Activated CD4-positive, alpha-beta T cell treated with anti-CD3 and anti-CD28 coated beads for 36 hours (primary cell): Measurements from ENCODE around the gene ACTN4. TPM values are rescaled to one million over a fixed set of nuclear protein-coding genes. Genes with fewer than 3 reads are reported as not detected.

Experiments used
- ATAC-seq: fragments of 200-7000 bp; cut with Tn5 transposase; one replicate; pipeline ENCODE4 v1.10.0; 2021; ENCODE audit warnings: mild to moderate bottlenecking, moderate library complexity
- CTCF ChIA-PET: fragments of 350-600 bp; sonication (Branson Sonifier 250); formaldehyde crosslinking; loops from one replicate; lab custom pipeline; 2021; ENCODE audit warnings: antibody characterized with exemption; lab: Charles Lee
- POLR2A ChIA-PET: fragments of 350-600 bp; sonication (Branson Sonifier 250); formaldehyde crosslinking; loops from one replicate; lab custom pipeline; 2021; ENCODE audit warnings: antibody characterized with exemption, inconsistent platforms; lab: Charles Lee
- DNase-seq: peaks from one replicate; pipeline ENCODE4 v3.0.0-alpha.2; 2020
- H3K27ac Mint-ChIP-seq: one replicate; pipeline ENCODE4 v1.8.0; 2021; ENCODE audit warnings: mixed read lengths
- H3K27me3 Mint-ChIP-seq: one replicate; pipeline ENCODE4 v1.8.0; 2021; ENCODE audit warnings: mixed read lengths
- H3K36me3 Mint-ChIP-seq: one replicate; pipeline ENCODE4 v1.8.0; 2021; ENCODE audit warnings: low read depth, mixed read lengths
- H3K4me1 Mint-ChIP-seq: one replicate; pipeline ENCODE4 v1.8.0; 2021; ENCODE audit warnings: mixed read lengths
- H3K4me3 Mint-ChIP-seq: one replicate; pipeline ENCODE4 v1.8.0; 2021; ENCODE audit warnings: mild to moderate bottlenecking, moderate library complexity, mixed read lengths
- H3K9me3 Mint-ChIP-seq: one replicate; pipeline ENCODE4 v1.8.0; 2021; ENCODE audit warnings: low read depth, mixed read lengths
- intact Hi-C, 2 experiments: fragments of 100-400 bp; cut with DNase I in 1 of 2; cut with micrococcal nuclease in 1 of 2; formaldehyde crosslinking; loops; one replicate each; pipeline versions ENCODE4 v1.14.2 to v1.15.1; 2022 to 2024; cut with DNase I, micrococcal nuclease
- total RNA-seq, 2 experiments: library from RNA; stranded (reverse); gene quantifications; one replicate each; pipeline ENCODE4 v1.2.3, GENCODE V29; 2021

ACTN4 gene
- total RNA-seq, 2 experiments from 2014 or later, result 181 to 182 TPM

DNA sequence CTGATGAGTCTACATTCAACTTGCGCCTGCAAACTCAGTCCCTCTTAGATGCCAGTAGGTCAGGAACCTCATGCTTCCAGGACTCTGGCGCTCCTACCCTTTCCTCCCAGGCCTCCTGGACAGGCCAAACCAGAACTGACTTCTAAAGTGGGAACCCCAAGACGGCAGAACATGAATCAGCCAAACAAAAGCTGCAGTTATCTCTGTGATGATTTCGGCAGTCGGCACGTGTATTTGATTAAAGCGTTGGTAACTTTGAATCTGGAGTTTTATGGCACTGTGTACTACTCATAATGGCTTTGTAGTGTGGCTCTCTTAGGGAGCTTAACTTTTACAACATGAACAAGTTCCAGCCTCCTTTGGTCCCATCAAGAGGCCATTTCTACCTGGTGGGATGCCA, 13.7 kb downstream of the ACTN4 start:
- Mint-ChIP-seq H3K4me3 (no peak overlapping the region), H3K27me3 (peaks cover 8% of the 10 kb centered on the region), H3K9me3 (no peaks in the 10 kb centered on the region), H3K36me3 (peaks cover 16% of the 10 kb centered on the region), H3K4me1 (peaks cover 65% of the 10 kb centered on the region), H3K27ac (no peak overlapping the region)
- ATAC-seq (no peak), DNase-seq (no peak)
- intact Hi-C loops, result no loop called here
- POLR2A ChIA-PET, result no interaction called here
- CTCF ChIA-PET, result interaction anchor here (2.6 kb wide), 1 partner anchor 9 kb away, joined by 12 read pairs; no protein-coding TSS in a partner anchor

DNA sequence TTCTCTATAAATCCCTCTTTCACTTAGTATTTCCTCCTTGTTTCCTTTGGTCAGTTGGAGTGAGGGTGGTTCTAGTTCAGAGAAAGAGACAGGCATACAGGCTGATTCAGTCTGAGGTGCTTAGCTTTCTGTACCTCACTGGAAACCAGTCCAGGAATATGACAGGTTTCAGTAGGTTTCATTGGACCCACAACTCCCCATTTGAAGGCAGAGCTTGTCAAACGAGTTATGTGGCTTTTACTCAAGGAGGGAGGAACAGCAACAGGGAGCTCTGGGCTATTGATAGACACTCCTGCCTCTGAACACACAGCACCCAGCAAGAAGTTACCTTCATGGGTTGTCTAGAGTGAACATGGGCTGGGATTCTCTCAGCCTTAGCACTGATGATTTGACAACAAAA, 14.5 kb downstream of the ACTN4 start:
- intact Hi-C loops, result no loop called here
- ATAC-seq (no peak), DNase-seq (no peak)
- peaks cover 65% of the 10 kb centered on the region for H3K4me1 Mint-ChIP-seq
- no peak overlapping the region for H3K4me3 Mint-ChIP-seq
- CTCF ChIA-PET, result interaction anchor here (0.7 kb wide), 1 partner anchor 119 kb away, joined by 3 read pairs; no protein-coding TSS in a partner anchor
- POLR2A ChIA-PET, result interaction anchor here (0.6 kb wide), 1 partner anchor 22 kb away, joined by 3 read pairs; no protein-coding TSS in a partner anchor
- peaks cover 16% of the 10 kb centered on the region for H3K36me3 Mint-ChIP-seq
- H3K9me3 Mint-ChIP-seq, result no peaks in the 10 kb centered on the region
- H3K27me3 Mint-ChIP-seq, result peaks cover 8% of the 10 kb centered on the region
- no peak overlapping the region for H3K27ac Mint-ChIP-seq

DNA sequence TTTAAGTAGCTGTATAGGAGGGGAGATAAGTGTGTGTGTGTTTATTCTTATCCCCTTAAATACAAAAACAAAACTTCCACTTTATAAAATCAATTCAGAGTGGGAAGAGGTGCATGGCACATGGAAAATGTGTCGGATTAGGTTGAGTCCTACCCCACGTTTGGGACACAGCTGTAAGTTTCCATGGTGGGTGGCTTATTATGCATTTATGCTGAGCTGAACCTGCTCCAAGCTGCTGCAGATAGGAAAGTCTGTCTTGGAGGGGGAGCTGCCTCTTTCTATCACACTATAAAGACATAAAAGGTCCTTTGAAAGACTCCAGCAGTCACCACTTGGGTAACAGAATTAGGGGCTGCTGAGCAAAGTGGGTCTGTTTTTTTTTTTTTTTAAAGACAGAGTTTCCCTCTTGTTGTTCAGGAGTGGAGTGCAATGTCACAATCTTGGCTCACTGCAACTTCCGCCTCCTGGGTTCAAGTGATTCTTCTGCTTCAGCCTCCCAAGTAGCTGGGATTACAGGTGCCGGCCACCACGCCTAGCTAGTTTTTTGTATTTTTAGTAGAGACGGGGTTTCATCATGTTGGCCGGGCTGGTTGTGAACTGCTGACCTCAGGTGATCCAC, 15.2 kb downstream of the ACTN4 start:
- Mint-ChIP-seq H3K4me1 (peaks cover 64% of the 10 kb centered on the region), H3K27me3 (peaks cover 10% of the 10 kb centered on the region), H3K36me3 (peaks cover 18% of the 10 kb centered on the region), H3K4me3 (no peak overlapping the region), H3K9me3 (no peaks in the 10 kb centered on the region), H3K27ac (no peak overlapping the region)
- ATAC-seq (no peak), DNase-seq (no peak)
- ChIA-PET CTCF (no interaction called here), POLR2A (interaction anchor here (0.6 to 1.0 kb wide), 2 partner anchors 15 to 21 kb away, joined by 3 to 4 read pairs; partner anchors contain the start of gene ACTN4)
- intact Hi-C loops, result no loop called here

DNA sequence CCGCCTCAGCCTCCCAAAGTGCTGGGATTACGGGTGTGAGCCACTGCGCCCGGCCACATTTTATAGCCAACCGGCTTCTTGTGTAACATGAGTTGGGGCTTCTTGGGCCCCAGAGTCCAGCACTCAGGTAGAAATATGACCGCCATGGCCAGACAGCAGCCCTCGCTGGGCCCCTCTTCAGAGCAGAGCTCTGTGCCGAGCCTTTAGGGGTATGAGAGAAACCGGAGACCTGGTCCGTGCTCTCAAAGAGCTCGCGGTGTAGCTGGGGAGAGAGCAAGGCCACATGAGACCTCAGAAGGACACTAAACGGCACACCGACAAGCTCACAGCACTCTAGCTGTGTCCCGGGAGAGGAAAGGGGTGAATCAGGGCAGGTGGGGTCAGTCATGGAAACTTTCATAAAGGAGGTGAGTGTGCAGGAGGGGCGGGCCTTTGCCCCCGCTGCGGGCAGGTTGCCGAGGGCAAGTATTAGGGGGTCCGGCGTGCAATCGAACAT, 15.8 kb downstream of the ACTN4 start:
- ATAC-seq, result no peak
- Mint-ChIP-seq H3K27ac (no peak overlapping the region), H3K36me3 (peaks cover 20% of the 10 kb centered on the region), H3K9me3 (no peaks in the 10 kb centered on the region), H3K4me1 (peaks cover 64% of the 10 kb centered on the region), H3K4me3 (no peak overlapping the region), H3K27me3 (peaks cover 10% of the 10 kb centered on the region)
- no peak for DNase-seq
- intact Hi-C loops, result no loop called here
- CTCF ChIA-PET, result no interaction called here
- POLR2A ChIA-PET, result interaction anchor here (1.0 kb wide), 1 partner anchor 16 kb away, joined by 4 read pairs; the partner anchor contains the start of gene ACTN4

DNA sequence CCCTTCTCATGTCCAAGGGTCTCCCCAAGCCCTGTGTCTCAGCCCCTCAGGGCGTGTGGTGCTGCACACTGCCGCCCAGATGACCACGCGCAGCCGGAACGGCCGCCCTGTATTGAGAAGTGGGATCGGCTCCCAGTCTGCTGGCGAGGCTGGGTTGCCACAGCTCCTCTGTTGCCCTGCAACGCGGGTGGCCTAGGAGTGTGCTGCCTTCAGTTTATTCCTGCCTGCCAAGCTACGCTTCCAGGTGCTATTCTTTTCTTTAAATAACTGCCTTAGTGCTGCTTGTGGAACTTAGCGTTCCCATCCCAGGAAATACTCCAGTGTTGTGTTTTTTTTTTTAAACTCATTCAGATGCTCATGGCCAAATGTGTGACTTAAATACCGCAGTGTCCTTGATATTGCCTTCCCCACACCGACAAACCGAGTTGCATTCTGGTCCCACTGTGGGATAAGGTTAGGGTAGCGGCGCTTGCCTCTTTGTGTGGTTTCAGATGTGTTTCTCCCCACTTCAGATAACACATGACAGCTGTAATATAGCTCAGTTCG, 16.6 kb downstream of the ACTN4 start:
- Mint-ChIP-seq H3K4me3 (no peak overlapping the region), H3K4me1 (peaks cover 67% of the 10 kb centered on the region), H3K27me3 (peaks cover 10% of the 10 kb centered on the region), H3K9me3 (no peaks in the 10 kb centered on the region), H3K36me3 (peaks cover 20% of the 10 kb centered on the region), H3K27ac (no peak overlapping the region)
- no peak for DNase-seq
- no peak for ATAC-seq
- intact Hi-C loops, result no loop called here
- POLR2A ChIA-PET, result interaction anchor here (0.7 to 1.0 kb wide), 2 partner anchors 14 to 17 kb away, joined by 3 to 4 read pairs; partner anchors contain the start of gene ACTN4
- CTCF ChIA-PET, result no interaction called here

DNA sequence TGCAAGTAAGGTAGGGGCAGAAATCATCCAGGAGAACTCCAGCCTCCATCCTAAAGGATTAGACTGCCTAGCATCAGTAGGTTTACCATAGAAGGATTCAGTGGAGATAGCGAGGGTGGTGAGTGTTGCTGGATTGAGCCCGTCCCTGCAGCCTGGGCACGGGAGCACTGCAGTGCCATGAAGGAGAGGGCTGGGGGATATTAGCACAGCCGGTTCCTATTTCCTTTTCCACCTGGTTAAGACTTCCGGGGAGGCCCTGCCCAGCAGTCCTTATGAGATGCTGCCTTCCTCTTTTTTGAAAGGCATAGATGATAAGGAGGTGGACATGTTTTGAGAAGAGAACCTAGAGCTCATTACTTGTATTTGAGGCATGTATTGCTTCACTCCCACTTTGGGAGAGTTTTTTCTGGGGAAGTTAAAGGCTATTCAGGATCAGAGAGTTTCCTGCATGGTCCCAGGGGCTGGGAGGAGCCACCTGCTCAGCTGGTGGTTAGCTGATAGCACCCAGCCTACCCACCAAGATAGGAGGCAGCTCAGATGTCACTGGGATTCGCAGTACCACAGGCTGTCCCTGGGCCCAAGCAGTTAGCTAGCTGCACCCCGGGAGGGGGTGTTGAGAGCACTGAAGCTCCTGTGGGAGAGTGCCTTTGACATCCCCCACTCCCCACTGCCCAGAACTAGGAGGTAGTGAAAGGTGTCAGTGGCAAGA, 17.2 kb downstream of the ACTN4 start:
- POLR2A ChIA-PET, result interaction anchor here (0.6 kb wide), 1 partner anchor 126 kb away, joined by 4 read pairs; no protein-coding TSS in a partner anchor
- ATAC-seq (no peak), DNase-seq (no peak)
- CTCF ChIA-PET, result no interaction called here
- Mint-ChIP-seq H3K4me3 (no peak overlapping the region), H3K4me1 (peaks cover 70% of the 10 kb centered on the region), H3K27me3 (peaks cover 10% of the 10 kb centered on the region), H3K27ac (peak overlapping the region; percentile 38), H3K9me3 (no peaks in the 10 kb centered on the region), H3K36me3 (peaks cover 20% of the 10 kb centered on the region)
- intact Hi-C loops, result no loop called here

DNA sequence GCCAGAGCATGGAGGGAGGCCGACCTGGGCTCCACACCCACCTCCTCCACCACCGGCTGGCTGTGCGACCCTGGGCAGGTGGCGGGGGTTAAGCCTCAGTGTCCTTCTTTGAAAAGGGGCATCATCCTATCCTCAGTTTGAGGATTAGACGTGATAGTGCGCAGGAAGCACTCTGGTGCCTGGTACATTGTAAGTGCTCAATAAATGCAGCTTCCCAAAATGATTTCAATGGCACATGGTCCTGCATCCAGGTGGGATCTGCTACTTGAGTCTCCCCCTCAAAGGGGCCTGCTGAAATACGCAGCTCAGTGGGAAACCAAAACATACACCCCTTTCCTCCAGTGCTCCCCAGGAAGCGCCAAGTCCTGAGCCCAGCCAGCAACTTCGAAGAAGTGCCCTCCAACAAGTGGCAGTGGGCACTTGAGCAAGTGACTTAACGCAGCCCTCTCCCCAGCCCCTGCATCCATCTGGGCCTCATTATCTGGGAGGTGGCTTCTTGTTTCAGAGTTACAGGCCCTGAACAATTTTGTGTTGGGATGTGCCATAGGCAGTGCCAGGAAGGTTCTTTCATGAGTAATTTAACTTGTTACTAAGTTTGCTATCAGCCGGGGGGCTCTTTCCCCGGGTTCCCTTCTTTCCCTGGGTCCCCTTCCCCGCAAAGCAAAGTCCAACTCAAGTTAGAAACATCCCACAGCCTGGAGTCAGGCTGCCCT, 17.9 kb downstream of the ACTN4 start:
- Mint-ChIP-seq H3K27me3 (peaks cover 10% of the 10 kb centered on the region), H3K4me1 (peaks cover 75% of the 10 kb centered on the region), H3K27ac (no peak overlapping the region), H3K4me3 (no peak overlapping the region), H3K9me3 (no peaks in the 10 kb centered on the region), H3K36me3 (peaks cover 20% of the 10 kb centered on the region)
- CTCF ChIA-PET, result no interaction called here
- ATAC-seq, result no peak
- POLR2A ChIA-PET, result no interaction called here
- intact Hi-C loops, result no loop called here
- DNase-seq, result no peak

DNA sequence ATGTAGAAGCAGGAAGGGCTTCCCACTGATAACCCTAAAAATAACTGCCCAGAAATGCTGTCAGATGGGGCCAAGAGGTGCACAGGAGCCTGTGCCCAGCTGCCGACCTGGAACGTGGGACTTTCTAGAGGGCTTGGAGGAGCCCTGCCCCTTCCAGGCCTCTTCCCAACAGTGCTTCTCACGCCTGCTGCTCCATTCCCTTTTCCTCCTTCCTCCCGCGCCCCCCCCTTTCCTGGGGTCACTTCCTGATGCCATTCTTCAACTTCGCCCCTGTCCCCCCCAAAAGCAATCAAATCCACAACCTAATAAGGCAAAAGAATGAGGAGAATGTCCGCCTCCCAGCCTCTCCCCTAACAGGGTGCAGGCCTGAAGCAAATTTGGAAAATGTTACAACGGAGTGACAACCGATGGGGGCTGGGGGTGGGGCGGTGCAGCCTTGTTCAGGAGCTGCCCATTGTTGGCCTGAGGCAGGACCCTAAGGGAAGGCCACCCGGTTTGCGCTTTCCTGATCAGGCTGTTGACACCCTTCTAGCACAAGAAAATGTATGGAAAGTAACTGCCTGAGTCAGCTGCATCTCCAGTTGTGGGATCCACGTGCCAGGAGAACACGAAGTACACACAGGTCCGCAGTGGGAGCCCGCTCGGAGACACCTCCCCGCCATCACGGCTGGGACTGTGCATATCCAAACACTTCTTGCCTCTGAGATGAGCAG, 18.7 kb downstream of the ACTN4 start:
- peaks cover 79% of the 10 kb centered on the region for H3K4me1 Mint-ChIP-seq
- H3K27me3 Mint-ChIP-seq, result peaks cover 7% of the 10 kb centered on the region
- ATAC-seq, result no peak
- ChIA-PET POLR2A (no interaction called here), CTCF (interaction anchor here (0.8 kb wide), 1 partner anchor 482 kb away, joined by 3 read pairs; no protein-coding TSS in a partner anchor)
- H3K36me3 Mint-ChIP-seq, result peaks cover 14% of the 10 kb centered on the region
- no peak overlapping the region for H3K4me3 Mint-ChIP-seq
- no peaks in the 10 kb centered on the region for H3K9me3 Mint-ChIP-seq
- H3K27ac Mint-ChIP-seq, result no peak overlapping the region
- intact Hi-C loops, result no loop called here
- no peak for DNase-seq

DNA sequence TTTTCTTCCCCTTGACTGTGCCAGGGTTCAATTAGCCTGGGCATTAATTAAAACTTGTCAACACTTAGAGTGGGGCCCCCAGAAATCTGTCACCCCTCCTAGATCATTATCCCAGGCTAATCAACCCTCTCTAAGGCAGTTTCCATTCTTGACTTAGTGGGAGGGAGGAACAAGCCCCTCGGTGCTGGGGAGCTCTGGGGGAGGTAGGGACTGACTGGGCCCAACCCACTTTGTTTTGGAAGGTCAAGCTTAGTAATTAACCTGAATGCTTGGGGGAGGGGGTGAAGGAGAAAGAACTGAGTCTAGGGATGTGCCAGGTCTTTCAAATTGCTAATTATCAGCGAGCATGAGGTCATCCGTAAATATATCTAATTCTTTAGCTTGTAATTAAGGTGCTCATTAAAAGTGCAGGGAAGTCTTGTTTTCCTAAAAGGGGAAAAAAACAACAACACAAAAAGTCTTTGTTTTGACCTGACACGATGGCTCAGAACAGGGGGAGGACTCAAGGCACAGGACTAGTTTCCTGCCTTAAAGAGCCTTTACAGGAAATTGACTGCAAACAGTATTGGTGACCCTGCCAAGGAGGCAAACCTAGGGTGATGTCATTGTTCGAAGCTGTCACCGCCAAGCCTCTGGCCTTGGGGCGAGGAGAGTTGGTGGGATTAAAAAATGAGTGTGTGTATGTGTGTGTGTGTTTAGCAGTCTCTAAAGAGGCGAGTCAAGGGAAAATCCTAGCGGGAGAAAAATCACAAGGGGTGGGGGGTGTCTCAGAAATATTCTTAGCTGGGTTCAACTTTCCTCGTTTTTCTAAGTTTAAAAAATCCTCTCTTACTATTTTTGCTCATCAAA, 19.4 kb downstream of the ACTN4 start:
- ATAC-seq, result peak; percentile 88
- peak overlapping the region; percentile 75 for H3K27ac Mint-ChIP-seq

DNA sequence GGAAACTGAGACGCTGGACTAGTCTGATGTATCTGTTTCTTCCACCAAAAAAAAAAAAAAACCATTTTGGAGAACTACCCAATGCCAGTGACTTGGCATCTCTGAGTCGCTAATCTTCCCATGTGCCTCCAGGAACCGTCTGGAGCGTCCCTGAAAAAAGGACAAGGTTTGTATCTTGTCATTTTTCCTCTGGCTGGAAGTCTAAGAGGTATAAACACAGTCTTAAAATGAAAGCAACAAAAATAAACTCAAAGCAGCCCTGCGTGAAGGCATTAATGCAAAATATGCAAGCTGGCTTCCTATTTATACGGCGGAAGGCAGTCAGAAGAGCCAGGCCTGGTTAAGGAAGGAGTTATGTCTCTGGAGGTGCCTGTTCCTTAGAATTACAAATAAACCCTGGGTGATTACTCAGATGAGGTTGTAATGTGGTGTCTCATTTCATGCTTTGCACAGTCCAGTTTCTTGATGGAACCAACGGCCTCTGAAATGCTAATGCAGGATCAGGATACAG, 20.3 kb downstream of the ACTN4 start:
- Mint-ChIP-seq H3K4me1 (peaks cover 70% of the 10 kb centered on the region), H3K36me3 (peaks cover 17% of the 10 kb centered on the region), H3K27me3 (peaks cover 7% of the 10 kb centered on the region), H3K4me3 (no peak overlapping the region), H3K27ac (peak overlapping the region; percentile 55), H3K9me3 (no peaks in the 10 kb centered on the region)
- ChIA-PET CTCF (interaction anchor here (0.5 to 1.1 kb wide), 2 partner anchors 22 to 33 kb away, joined by 3 read pairs; no protein-coding TSS in a partner anchor), POLR2A (no interaction called here)
- intact Hi-C loops, result no loop called here
- no peak for DNase-seq
- ATAC-seq, result no peak

More for the DNA sequence above, 19.4 kb downstream of the ACTN4 start:
- intact Hi-C loops, result no loop called here
- H3K36me3 Mint-ChIP-seq, result peaks cover 16% of the 10 kb centered on the region
- CTCF ChIA-PET, result interaction anchor here (0.5 to 1.1 kb wide), 3 partner anchors 22 to 481 kb away, joined by 3 read pairs; no protein-coding TSS in a partner anchor
- H3K4me1 Mint-ChIP-seq, result peaks cover 77% of the 10 kb centered on the region
- H3K4me3 Mint-ChIP-seq, result no peak overlapping the region
- DNase-seq, result peak; percentile 46
- H3K9me3 Mint-ChIP-seq, result no peaks in the 10 kb centered on the region
- peaks cover 7% of the 10 kb centered on the region for H3K27me3 Mint-ChIP-seq
- POLR2A ChIA-PET, result no interaction called here
